Erythroblast (primary cell): ENCODE results near the gene AREL1.

Experiments
- GATA1 ChIP-seq: IDR thresholded peaks from 2 replicates; pipeline ENCODE4 v1.6.1; 2011; ENCODE audit warnings: low read depth, mild to moderate bottlenecking, control low read depth, low read length, moderate library complexity
- POLR2A ChIP-seq: IDR thresholded peaks from 2 replicates; pipeline ENCODE4 v1.6.1; 2011; ENCODE audit warnings: mild to moderate bottlenecking, low read length

DNA sequence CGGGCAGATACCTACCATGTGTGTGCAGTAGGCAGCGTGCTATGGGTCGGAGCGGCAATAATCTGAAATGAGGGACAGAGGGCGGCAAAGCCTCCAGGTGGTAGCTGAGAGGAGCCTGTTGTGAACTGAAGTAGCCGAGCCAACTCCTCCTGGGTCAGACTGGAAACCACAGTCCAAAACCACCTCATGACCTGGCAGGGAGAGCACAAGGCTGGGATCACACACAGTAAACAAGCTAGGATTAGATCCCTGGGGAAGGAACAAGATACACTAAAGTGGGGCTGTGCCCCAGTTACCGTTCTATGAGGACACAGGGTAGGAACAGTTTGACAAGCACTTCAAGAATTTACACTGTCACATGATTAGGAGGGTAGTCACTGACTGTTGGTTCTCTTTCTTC lies 49.0 kb downstream of the AREL1 start:
- TF ChIP-seq POLR2A = no peak
- no peak for TF ChIP-seq GATA1
